ENCODE data around the gene TAAR2.

Gene TAAR2

GRCh38 chr6:132634796-132635195 is 10.7 kb upstream of the TAAR2 start:
- no peak for TF ChIP-seq CTCF (IDR thresholded peaks at IDR 0.05)
- intact Hi-C loops (cut with DNase I; ENCODE audit: low total_unique reads) = no loop called here

GRCh38 chr6:132633362-132633761 is 9.3 kb upstream of the TAAR2 start:
- intact Hi-C loops (cut with DNase I; ENCODE audit: low total_unique reads) = no loop called here
- DNase-seq = no peak
- Histone ChIP-seq H3K27ac (no peak overlapping the region), H3K9me3 (no peaks in the 10 kb centered on the region), H3K4me3 (no peak overlapping the region), H3K27me3 (peaks cover 0 to 6% of the 10 kb centered on the region in 2 donors), H3K36me3 (no peaks in the 10 kb centered on the region), H3K4me1 (no peaks in the 10 kb centered on the region)
- TF ChIP-seq CTCF (IDR thresholded peaks at IDR 0.05) = no peak

More at GRCh38 chr6:132634796-132635195, 10.7 kb upstream of the TAAR2 start:
- no peaks in the 10 kb centered on the region for H3K36me3 ChIP-seq
- no peaks in the 10 kb centered on the region for H3K9me3 ChIP-seq
- H3K27ac ChIP-seq = no peak overlapping the region
- no peak for DNase-seq
- peaks cover 0 to 6% of the 10 kb centered on the region in 2 donors for H3K27me3 ChIP-seq
- no peaks in the 10 kb centered on the region for H3K4me1 ChIP-seq
- H3K4me3 ChIP-seq = no peak overlapping the region

GRCh38 chr6:132623106-132623845 is 799 bp downstream of the TAAR2 start:
- no peak overlapping the region for H3K27ac ChIP-seq
- TF ChIP-seq CTCF (IDR thresholded peaks at IDR 0.05) = no peak
- intact Hi-C loops (cut with DNase I; ENCODE audit: low total_unique reads) = no loop called here
- no peaks in the 10 kb centered on the region for H3K36me3 ChIP-seq
- no peaks in the 10 kb centered on the region for H3K27me3 ChIP-seq
- H3K4me3 ChIP-seq = no peak overlapping the region
- no peak for DNase-seq
- no peaks in the 10 kb centered on the region for H3K9me3 ChIP-seq
- H3K4me1 ChIP-seq = no peaks in the 10 kb centered on the region

GRCh38 chr6:132616677-132617076 is 7.4 kb downstream of the TAAR2 start:
- Histone ChIP-seq H3K4me3 (no peak overlapping the region), H3K27me3 (no peaks in the 10 kb centered on the region), H3K9me3 (no peaks in the 10 kb centered on the region), H3K27ac (no peak overlapping the region), H3K4me1 (no peaks in the 10 kb centered on the region), H3K36me3 (no peaks in the 10 kb centered on the region)
- no peak for DNase-seq
- no peak for TF ChIP-seq CTCF (IDR thresholded peaks at IDR 0.05)
- intact Hi-C loops (cut with DNase I; ENCODE audit: low total_unique reads) = no loop called here

- no peak overlapping the region for H3K27ac ChIP-seq
- TF ChIP-seq CTCF (IDR thresholded peaks at IDR 0.05) = no peak
- H3K4me3 ChIP-seq = no peak overlapping the region
- no peak for DNase-seq
- H3K4me1 ChIP-seq = no peaks in the 10 kb centered on the region
- H3K9me3 ChIP-seq = no peaks in the 10 kb centered on the region
- no peaks in the 10 kb centered on the region for H3K36me3 ChIP-seq
- intact Hi-C loops (cut with DNase I; ENCODE audit: low total_unique reads) = no loop called here
- H3K27me3 ChIP-seq = no peaks in the 10 kb centered on the region
Observed at GRCh38 chr6:132614554-132614953, 9.5 kb downstream of the TAAR2 start.

Data from tibial artery (tissue), 4 donors.